HepG2 (cell line): ENCODE measurements around the gene FLT3LG. TPM values are rescaled to one million over a fixed set of nuclear protein-coding genes. Genes with fewer than 3 reads are reported as not detected.

Source experiments
- ATAC-seq: fragments of 200-7000 bp; cut with Tn5 transposase; 3 replicates; pipeline ENCODE4 v1.9.1; 2020; ENCODE audit warnings: mild to moderate bottlenecking, moderate library complexity
- BruUV-seq: library from RNA; stranded (reverse); fragments of 400-500 nt; replicated peaks from 2 replicates; lab custom pipeline; 2021; lab: Mats Ljungman, UMichigan
- CTCF ChIA-PET: fragments of 300-600 bp; formaldehyde crosslinking; extraction: SDS; loops from one replicate; lab custom pipeline; 2021; ENCODE audit warnings: low total read pairs, inconsistent platforms, low intra/inter-chr PET ratio; lab: Yijun Ruan, JAX
- POLR2A ChIA-PET: fragments of 350-600 bp; sonication (Branson Sonifier 250); formaldehyde crosslinking; loops from one replicate; lab custom pipeline; 2020; ENCODE audit warnings: antibody characterized with exemption, inconsistent platforms; lab: Yijun Ruan, JAX
- DNase-seq: peaks from one replicate; pipeline ENCODE4 v3.0.0-alpha.2; 2015; ENCODE audit warnings: low spot score
- FAIRE-seq: peaks from 3 replicates; lab custom pipeline; 2011; peaks lifted over from hg19 to GRCh38; lab: Jason Lieb, UNC
- H2AFZ ChIP-seq: one replicate; pipeline ENCODE4 v1.6.1; 2011; ENCODE audit warnings: low read length, inconsistent platforms
- H3K27ac ChIP-seq: fragments of 300-600 bp; 3 replicates; pipeline ENCODE4 v1.8.0; 2011; ENCODE audit warnings: mixed run types, mild to moderate bottlenecking, mixed read lengths, low read length, inconsistent platforms; ENCODE audit not compliant: insufficient read depth; ENCODE audit errors: extremely low read length
- H3K27me3 ChIP-seq, 2 experiments: fragments of 200-600 bp in 1 of 2; 2 replicates in 1 of 2; 3 replicates in 1 of 2; pipeline versions ENCODE4 v1.6.0 to v1.8.0; 2011; ENCODE audit warnings: low read length in 2 of 2, mild to moderate bottlenecking in 2 of 2, moderate library complexity in 2 of 2, inconsistent platforms in 1 of 2; ENCODE audit not compliant: insufficient read depth in 2 of 2, control insufficient read depth in 1 of 2
- H3K36me3 ChIP-seq, 2 experiments: fragments of 200-600 bp in 1 of 2; replicated peaks in 1 of 2; 2 replicates in 1 of 2; 3 replicates in 1 of 2; pipeline versions ENCODE4 v1.5.1 to v1.8.0; 2011; ENCODE audit warnings: low read length in 2 of 2, inconsistent platforms in 1 of 2; ENCODE audit not compliant: insufficient read depth in 2 of 2, control insufficient read depth in 1 of 2
- H3K4me1 ChIP-seq: 2 replicates; pipeline ENCODE4 v1.5.1; 2012; ENCODE audit warnings: low read length, inconsistent platforms; ENCODE audit not compliant: insufficient read depth
- H3K4me2 ChIP-seq: 2 replicates; pipeline ENCODE4 v1.6.0; 2011; ENCODE audit warnings: low read depth, low read length, inconsistent platforms
- H3K4me3 ChIP-seq, 3 experiments: fragments of 200-600 bp in 1 of 3; sonication (generic), shearing (Covaris generic) in 1 of 3; replicated peaks in 1 of 3; 2 replicates each; pipeline ENCODE4 v1.5.1; 2011 to 2016; ENCODE audit warnings: low read length in 3 of 3, inconsistent platforms in 2 of 3, low read depth in 2 of 3, mild to moderate bottlenecking in 2 of 3, control low read depth in 1 of 3, mixed read lengths in 1 of 3; ENCODE audit not compliant: insufficient read depth in 1 of 3
- H3K79me2 ChIP-seq: one replicate; pipeline ENCODE4 v1.6.1; 2011; ENCODE audit warnings: low read length, inconsistent platforms; ENCODE audit not compliant: insufficient read depth
- H3K9ac ChIP-seq: 2 replicates; pipeline ENCODE4 v1.6.0; 2011; ENCODE audit warnings: mild to moderate bottlenecking, low read depth, low read length, inconsistent platforms; ENCODE audit not compliant: insufficient read depth
- H3K9me3 ChIP-seq: 2 replicates; pipeline ENCODE4 v1.5.1; 2012; ENCODE audit warnings: mild to moderate bottlenecking, low read length
- H4K20me1 ChIP-seq: 2 replicates; pipeline ENCODE4 v1.6.0; 2011; ENCODE audit warnings: inconsistent platforms, mild to moderate bottlenecking, low read length, moderate library complexity; ENCODE audit not compliant: insufficient read depth
- BCL3 ChIP-seq: sonication (generic); formaldehyde crosslinking; IDR thresholded peaks from 2 replicates; pipeline ENCODE4 v1.5.1; 2020; ENCODE audit warnings: mild to moderate bottlenecking, missing genetic modification reagents, moderate library complexity
- CCAR2 ChIP-seq: fragments of 200-400 bp; formaldehyde crosslinking; optimal IDR thresholded peaks from 2 replicates; pipeline ENCODE3; 2018; ENCODE audit warnings: low read depth, mild to moderate bottlenecking, low read length, moderate library complexity
- EP300 ChIP-seq, 3 experiments: sonication (generic) in 1 of 3; formaldehyde crosslinking in 1 of 3; IDR thresholded peaks; 2 replicates each; pipeline versions ENCODE4 v1.5.1 to v1.6.1; 2011 to 2020; ENCODE audit warnings: low read depth in 2 of 3, low read length in 2 of 3, borderline replicate concordance in 1 of 3, improper control_type of control experiment in 1 of 3, mild to moderate bottlenecking in 1 of 3, missing genetic modification reagents in 1 of 3, moderate library complexity in 1 of 3
- HIVEP1 ChIP-seq: sonication (generic); formaldehyde crosslinking; IDR thresholded peaks from 2 replicates; pipeline ENCODE4 v1.4.0; 2020; ENCODE audit warnings: mild to moderate bottlenecking, missing genetic modification reagents
- KAT8 ChIP-seq: IDR thresholded peaks from 2 replicates; pipeline ENCODE4 v1.6.1; 2016; ENCODE audit warnings: missing genetic modification reagents, missing compliant biosample characterization
- MAX ChIP-seq: IDR thresholded peaks from 2 replicates; pipeline ENCODE4 v1.6.1; 2012; ENCODE audit warnings: inconsistent platforms
- NCOA2 ChIP-seq: sonication (generic); formaldehyde crosslinking; IDR thresholded peaks from 2 replicates; pipeline ENCODE4 v1.8.0; 2022; ENCODE audit warnings: inconsistent platforms
- NONO ChIP-seq, 2 experiments: fragments of 450-650 bp in 1 of 2; sonication (generic) in 1 of 2; formaldehyde crosslinking in 1 of 2; IDR thresholded peaks in 1 of 2; conservative IDR thresholded peaks in 1 of 2; 2 replicates each; pipeline versions ENCODE4 v1.6.1 to v1.8.0; 2017 to 2022; ENCODE audit warnings: mild to moderate bottlenecking in 1 of 2, missing genetic modification reagents in 1 of 2, moderate library complexity in 1 of 2
- PITX1 ChIP-seq: sonication (generic); formaldehyde crosslinking; IDR thresholded peaks from 2 replicates; pipeline ENCODE4 v1.5.1; 2020; ENCODE audit warnings: mild to moderate bottlenecking, missing genetic modification reagents
- RCOR2 ChIP-seq: IDR thresholded peaks from 2 replicates; pipeline ENCODE4 v1.6.1; 2016; ENCODE audit warnings: missing biosample characterization, missing genetic modification reagents
- RFX3 ChIP-seq: IDR thresholded peaks from 2 replicates; pipeline ENCODE4 v1.6.1; 2016; ENCODE audit warnings: missing biosample characterization, missing genetic modification reagents
- STAG1 ChIP-seq: sonication (generic); formaldehyde crosslinking; IDR thresholded peaks from 2 replicates; pipeline ENCODE4 v1.4.0; 2020; ENCODE audit warnings: missing genetic modification reagents
- THAP11 ChIP-seq: IDR thresholded peaks from 2 replicates; pipeline ENCODE4 v1.6.1; 2016; ENCODE audit warnings: missing biosample characterization, missing genetic modification reagents
- ZBTB38 ChIP-seq: sonication (generic); formaldehyde crosslinking; IDR thresholded peaks from 2 replicates; pipeline ENCODE4 v1.5.1; 2020; ENCODE audit warnings: mild to moderate bottlenecking, missing genetic modification reagents
- ZFY ChIP-seq: sonication (generic); formaldehyde crosslinking; IDR thresholded peaks from 2 replicates; pipeline ENCODE4 v1.4.0; 2020; ENCODE audit warnings: missing genetic modification reagents
- ZNF549 ChIP-seq: sonication (generic); formaldehyde crosslinking; IDR thresholded peaks from 2 replicates; pipeline ENCODE4 v1.5.0; 2020; ENCODE audit warnings: missing genetic modification reagents
- ZNF614 ChIP-seq: IDR thresholded peaks from 2 replicates; pipeline ENCODE4 v1.6.1; 2018; ENCODE audit warnings: missing biosample characterization, missing genetic modification reagents, inconsistent platforms, borderline replicate concordance
- ZNF629 ChIP-seq: sonication (generic); formaldehyde crosslinking; conservative IDR thresholded peaks from 2 replicates; pipeline ENCODE4 v1.5.0; 2020; ENCODE audit warnings: missing genetic modification reagents
- ZNF788 ChIP-seq: sonication (generic); formaldehyde crosslinking; IDR thresholded peaks from 2 replicates; pipeline ENCODE4 v1.5.0; 2020; ENCODE audit warnings: mild to moderate bottlenecking, missing genetic modification reagents, borderline replicate concordance
- ZNF790 ChIP-seq: sonication (generic); formaldehyde crosslinking; IDR thresholded peaks from 2 replicates; pipeline ENCODE4 v1.8.0; 2022; ENCODE audit warnings: missing genetic modification reagents, mild to moderate bottlenecking, borderline replicate concordance
- ZNF816 ChIP-seq: sonication (generic); formaldehyde crosslinking; IDR thresholded peaks from 2 replicates; pipeline ENCODE4 v1.8.0; 2022; ENCODE audit warnings: missing genetic modification reagents, mild to moderate bottlenecking, borderline replicate concordance
- WGBS: methylation state at CpG from one replicate; pipeline ENCODE4 v1.1.6; 2017; ENCODE audit warnings: low lambda C conversion rate; 5-methylcytosine and 5-hydroxymethylcytosine counted together
- in situ Hi-C: cut with HindIII; loops from 2 replicates; pipeline ENCODE4 v1.10.0; 2017; ENCODE audit warnings: low pct_unique_long_range_greater_than_20kb; ENCODE audit not compliant: extremely low pct_ligation_motif_present
- intact Hi-C: fragments of 100-400 bp; cut with micrococcal nuclease; formaldehyde crosslinking; loops from one replicate; pipeline ENCODE4 v1.10.0; 2022; ENCODE audit not compliant: unreplicated experiment
- polyA plus RNA-seq, 8 experiments: library from polyadenylated mRNA; depleted of rRNA in 3 of 8; stranded (reverse) in 7 of 8; unstranded in 1 of 8; fragments of >200 nt; fragmentation: Illumina TruSeq in 4 of 8; extraction: Trizol in 4 of 8; gene quantifications; 2 replicates each; pipeline versions ENCODE4 v1.2.1 to v1.2.3, GENCODE V29; 2011 to 2016; ENCODE audit warnings: low read depth in 4 of 8, missing spikeins in 1 of 8, mixed read lengths in 1 of 8; ENCODE audit not compliant: insufficient read depth in 1 of 8
- total RNA-seq, 5 experiments: library from RNA; depleted of rRNA; stranded (reverse); fragments of >200 nt; fragmentation: Illumina TruSeq; extraction: Trizol; gene quantifications; 2 replicates each; pipeline ENCODE4 v1.2.3, GENCODE V29; 2016; ENCODE audit warnings: low read depth in 1 of 5

FLT3LG gene
- total and polyA plus RNA-seq, 2 of the 13 experiments (the other 11 are each of a cell fraction or from before 2014, with no cell fraction given), result 1.5 to 2.6 TPM

- TF ChIP-seq BCL3 (CRISPR knock-in tag) (0 out of 2 replicates have a peak, but pooled peaks have one; percentile 9), NONO (IDR thresholded peaks at IDR 0.05) (no peak), NONO (CRISPR knock-in tag; conservative IDR thresholded peaks at IDR 0.05) (0 out of 2 replicates have a peak, but pooled peaks have one; percentile 25), ZBTB38 (0 out of 2 replicates have a peak, but pooled peaks have one; percentile 18)
- TF ChIP-seq, all 625 proteins: peak for 6
Measured at GRCh38 chr19:49499030-49499670, 25.1 kb downstream of the FLT3LG start (continued).

GRCh38 chr19:49502866-49503581 lies 29.0 kb downstream of the FLT3LG start:
- ChIA-PET POLR2A (interaction anchor here (1.0 to 1.8 kb wide), 7 partner anchors 9 to 67 kb away, joined by 3 to 7 read pairs (median 4); partner anchors contain the start of genes ALDH16A1, FCGRT and RPL13A), CTCF (interaction anchor here (0.9 to 2.5 kb wide), 2 partner anchors 36 to 44 kb away, joined by 3 to 28 read pairs; no protein-coding TSS in a partner anchor)
- DNase-seq (peak; percentile 74), ATAC-seq (peak; percentile 62), FAIRE-seq (peak; percentile 57)
- no peaks in the 10 kb centered on the region for H3K27me3 ChIP-seq
- H2AFZ ChIP-seq, result no peak overlapping the region
- peaks cover 57% of the 10 kb centered on the region for H3K4me1 ChIP-seq
- H3K36me3 ChIP-seq, result peaks cover 9 to 17% of the 10 kb centered on the region in 2 experiments
- H3K9ac ChIP-seq, result no peak overlapping the region
- H3K4me3 ChIP-seq, result peak overlapping the region in 1 of 3 experiments; percentile 46; a peak in 1 of 6 replicates
- intact Hi-C loops, result loop anchor here (1.0 kb wide), 1 partner anchor 67 kb away; no protein-coding TSS in a partner anchor
- peaks cover 17% of the 10 kb centered on the region; the same call in 1 of the 2 replicates for H4K20me1 ChIP-seq
- no peaks in the 10 kb centered on the region for H3K9me3 ChIP-seq
- peak overlapping the region; percentile 68 for H3K4me2 ChIP-seq
- H3K79me2 ChIP-seq, result peaks cover 5% of the 10 kb centered on the region
- no peak overlapping the region for H3K27ac ChIP-seq
- in situ Hi-C loops, result no loop called here
- no TSS peak for BruUV-seq
- 26% methylated on average over 11 of the region's 14 CpGs for WGBS
- 0 out of 2 replicates have a peak, but pooled peaks have one; percentile 30 for TF ChIP-seq MAX
- no peak for TF ChIP-seq EP300 (IDR thresholded peaks at IDR 0.05; ENCODE audit: low read depth in 2 of 2, low read length in 2 of 2)
- no peak for TF ChIP-seq EP300 (CRISPR knock-in tag; IDR thresholded peaks at IDR 0.05; ENCODE audit: borderline replicate concordance)
- no peak for TF ChIP-seq NCOA2
- no peak for TF ChIP-seq CCAR2
- TF ChIP-seq RCOR2 (CRISPR knock-in tag), result peak; percentile 51; the same call in 1 of the 2 replicates
- no peak for TF ChIP-seq RFX3 (CRISPR knock-in tag)
- TF ChIP-seq KAT8 (CRISPR knock-in tag), result no peak
- TF ChIP-seq ZNF788 (CRISPR knock-in tag), result no peak
- no peak for TF ChIP-seq ZNF816 (CRISPR knock-in tag)
- TF ChIP-seq STAG1, result peak; percentile 88
- 0 out of 2 replicates have a peak, but pooled peaks have one; percentile 12 for TF ChIP-seq PITX1 (CRISPR knock-in tag)
- no peak for TF ChIP-seq ZNF790 (CRISPR knock-in tag)
- TF ChIP-seq THAP11 (CRISPR knock-in tag), result peak; percentile 23; the same call in 1 of the 2 replicates
- peak; percentile 44; the same call in 1 of the 2 replicates for TF ChIP-seq ZNF614 (CRISPR knock-in tag)
- TF ChIP-seq ZNF549 (CRISPR knock-in tag), result no peak
- peak; percentile 89 for TF ChIP-seq ZNF629 (CRISPR knock-in tag)
- TF ChIP-seq HIVEP1 (CRISPR knock-in tag), result 0 out of 2 replicates have a peak, but pooled peaks have one; percentile 41
- TF ChIP-seq ZFY (CRISPR knock-in tag), result peak; percentile 19; the same call in 1 of the 2 replicates
